GM18951 (cell line): ENCODE data around the gene GNG14.
"Not testable (repeated sequence)": the region's sequence is repeated elsewhere in the genome, so short reads cannot be mapped to it uniquely, and the experiment has no call there.

ENCODE experiments used
- POLR2A ChIP-seq: IDR thresholded peaks from 4 replicates; pipeline ENCODE4 v1.6.1; 2011; ENCODE audit warnings: mild to moderate bottlenecking; ENCODE audit not compliant: insufficient read length, insufficient read depth; ENCODE audit errors: extremely low read depth
- in situ Hi-C: fragments of 300-500 bp; cut with MboI; formaldehyde crosslinking; loops from one replicate; pipeline ENCODE4 v1.12.0; 2022; ENCODE audit warnings: low sequenced_read_pairs, mixed read lengths, inconsistent platforms; ENCODE audit not compliant: unreplicated experiment

Gene GNG14

DNA sequence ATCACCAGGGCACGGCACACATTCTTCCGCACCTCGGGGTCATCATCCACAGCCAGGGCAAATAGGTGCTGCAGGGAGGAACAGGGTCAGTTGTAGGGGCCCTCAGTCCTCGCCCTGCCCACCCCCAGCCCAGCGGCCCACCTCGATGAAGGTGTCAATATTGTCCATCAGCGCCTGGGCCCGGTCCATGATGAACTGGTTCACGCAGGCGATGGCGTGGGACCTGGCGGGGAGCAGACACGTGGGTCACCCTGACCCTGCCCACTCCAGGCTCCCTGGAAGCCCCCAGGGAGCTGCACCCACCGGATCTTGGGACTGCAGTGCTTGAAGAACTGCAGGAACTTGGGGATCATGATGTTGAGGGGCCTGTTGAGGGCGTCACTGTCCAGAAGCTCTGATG lies 27.3 kb downstream of the GNG14 start:
- in situ Hi-C loops = no loop called here
- TF ChIP-seq POLR2A = no peak

DNA sequence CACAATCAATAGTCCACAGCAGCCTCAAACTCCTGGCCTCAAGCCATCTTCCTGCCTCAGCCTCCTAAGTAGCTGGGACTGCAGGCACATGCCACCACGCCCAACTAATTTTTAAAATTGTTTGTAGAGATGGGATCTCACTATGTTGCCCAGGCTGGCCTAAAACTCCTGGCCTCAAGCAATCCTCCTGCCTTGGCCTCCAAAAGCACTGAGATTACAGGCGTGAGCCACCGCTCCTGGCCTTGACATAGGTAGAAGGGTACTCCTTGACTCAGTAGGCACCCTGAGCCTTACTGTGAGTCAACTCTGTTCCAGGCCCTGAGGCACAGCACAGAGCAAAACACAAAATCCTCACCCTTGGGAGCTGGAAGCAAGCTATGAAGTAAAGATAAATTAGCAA lies 28.1 kb downstream of the GNG14 start:
- no peak for TF ChIP-seq POLR2A

DNA sequence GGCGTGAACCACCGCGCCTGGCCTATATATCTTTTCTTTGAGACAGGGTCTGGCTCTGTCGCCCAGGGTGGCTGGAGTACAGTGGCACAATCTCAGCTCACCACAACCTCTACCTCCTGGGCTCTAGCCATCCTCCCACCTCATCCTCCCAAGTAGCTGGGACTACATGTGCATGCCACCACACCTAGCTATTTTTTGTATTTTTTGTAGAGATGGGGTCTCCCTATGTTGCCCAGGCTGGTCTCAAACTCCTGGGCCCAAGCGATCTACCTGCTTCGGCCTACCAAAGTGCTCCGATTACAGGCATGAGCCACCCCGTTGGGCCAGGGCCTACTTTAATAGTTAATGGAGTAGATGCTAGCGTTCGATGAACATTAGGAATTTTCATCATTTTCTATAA lies 32.5 kb downstream of the GNG14 start:
- TF ChIP-seq POLR2A = no peak
- in situ Hi-C loops = no loop called here

More for the DNA sequence above, 28.1 kb downstream of the GNG14 start:
- in situ Hi-C loops = no loop called here

DNA sequence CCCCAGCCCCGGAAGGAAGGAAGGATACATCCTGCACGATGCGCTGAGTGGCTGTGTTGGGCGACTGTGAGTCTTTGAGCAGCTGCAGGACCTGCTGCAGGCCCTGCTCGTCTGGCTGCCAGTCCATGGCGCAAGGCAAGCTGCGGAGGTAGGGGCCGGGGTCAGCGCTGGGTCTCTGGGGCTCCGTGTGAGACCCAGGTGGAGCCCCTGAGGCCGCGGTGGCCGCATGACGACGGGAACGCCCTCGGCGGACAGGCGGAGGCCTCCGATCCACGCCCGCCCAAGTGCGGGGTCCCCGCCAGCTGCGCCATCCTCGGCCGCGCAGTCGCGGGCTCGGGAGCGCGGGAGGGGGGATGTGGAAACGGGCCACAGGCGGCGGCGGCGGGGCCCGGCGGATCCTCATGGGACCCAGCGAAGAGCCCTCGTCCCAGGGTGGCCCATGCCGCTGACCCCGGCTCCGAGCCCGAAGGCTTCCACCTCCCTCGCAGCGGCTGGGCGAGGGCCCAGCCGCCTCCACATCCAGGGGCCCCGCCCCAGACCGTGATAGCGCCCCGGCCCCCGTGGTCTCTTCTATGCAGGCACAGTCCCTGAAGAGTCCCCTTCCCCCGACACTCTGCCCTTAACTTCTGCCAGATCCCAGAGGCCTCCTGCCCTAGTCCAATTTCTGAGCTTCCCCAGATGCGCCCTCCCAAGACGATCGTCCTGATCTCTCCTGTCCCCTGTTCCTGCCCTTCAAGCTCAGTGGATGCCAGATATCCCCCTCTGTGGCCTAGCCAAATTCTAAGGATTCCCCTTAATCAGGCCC lies 33.3 kb downstream of the GNG14 start:
- in situ Hi-C loops = no loop called here
- TF ChIP-seq POLR2A = no peak

DNA sequence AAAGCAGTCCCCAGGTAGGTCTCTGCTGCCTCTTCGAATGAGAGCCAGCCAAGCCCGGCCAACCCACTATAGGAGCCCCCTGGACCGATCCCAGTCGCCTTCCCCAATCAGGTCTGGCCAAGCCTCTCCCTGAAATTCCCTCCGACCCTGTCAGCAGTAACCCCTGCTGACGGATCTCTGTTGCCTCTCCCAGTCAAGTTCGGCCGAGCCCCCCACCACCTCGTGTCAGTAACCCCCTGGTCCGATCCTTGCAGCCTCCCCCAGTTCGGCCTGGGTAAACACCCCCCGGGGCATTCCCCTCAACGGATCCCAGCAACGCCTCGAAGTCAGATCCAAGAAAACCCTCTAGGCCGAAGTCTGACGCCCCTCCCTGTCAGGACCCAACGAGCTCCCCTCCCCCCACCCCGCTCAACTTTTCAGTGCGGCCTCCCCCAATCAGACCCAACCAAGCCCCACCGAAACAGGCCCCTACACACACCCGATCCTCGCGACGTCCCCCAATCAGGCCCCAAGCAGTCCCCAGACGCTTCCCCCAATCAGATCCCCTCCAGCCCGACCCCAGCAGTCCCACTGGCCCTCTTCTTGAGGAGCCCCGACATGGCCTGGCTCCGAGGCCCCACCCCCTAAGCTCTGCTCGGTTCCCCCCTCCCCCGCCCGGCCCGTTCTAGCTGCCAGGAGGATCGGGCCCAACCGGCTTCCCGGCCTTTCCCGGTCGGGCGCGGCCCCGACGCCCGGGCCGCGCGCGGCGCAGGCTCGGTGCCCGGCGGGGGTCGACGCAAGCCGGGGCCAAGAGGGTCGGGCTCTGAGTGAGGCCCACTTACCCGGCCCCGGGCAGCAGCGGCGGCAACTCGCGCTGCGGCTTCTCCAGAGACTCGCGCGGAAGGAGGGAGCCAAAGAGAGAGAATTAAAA lies 34.1 kb downstream of the GNG14 start:
- TF ChIP-seq POLR2A = no peak
- in situ Hi-C loops = no loop called here

DNA sequence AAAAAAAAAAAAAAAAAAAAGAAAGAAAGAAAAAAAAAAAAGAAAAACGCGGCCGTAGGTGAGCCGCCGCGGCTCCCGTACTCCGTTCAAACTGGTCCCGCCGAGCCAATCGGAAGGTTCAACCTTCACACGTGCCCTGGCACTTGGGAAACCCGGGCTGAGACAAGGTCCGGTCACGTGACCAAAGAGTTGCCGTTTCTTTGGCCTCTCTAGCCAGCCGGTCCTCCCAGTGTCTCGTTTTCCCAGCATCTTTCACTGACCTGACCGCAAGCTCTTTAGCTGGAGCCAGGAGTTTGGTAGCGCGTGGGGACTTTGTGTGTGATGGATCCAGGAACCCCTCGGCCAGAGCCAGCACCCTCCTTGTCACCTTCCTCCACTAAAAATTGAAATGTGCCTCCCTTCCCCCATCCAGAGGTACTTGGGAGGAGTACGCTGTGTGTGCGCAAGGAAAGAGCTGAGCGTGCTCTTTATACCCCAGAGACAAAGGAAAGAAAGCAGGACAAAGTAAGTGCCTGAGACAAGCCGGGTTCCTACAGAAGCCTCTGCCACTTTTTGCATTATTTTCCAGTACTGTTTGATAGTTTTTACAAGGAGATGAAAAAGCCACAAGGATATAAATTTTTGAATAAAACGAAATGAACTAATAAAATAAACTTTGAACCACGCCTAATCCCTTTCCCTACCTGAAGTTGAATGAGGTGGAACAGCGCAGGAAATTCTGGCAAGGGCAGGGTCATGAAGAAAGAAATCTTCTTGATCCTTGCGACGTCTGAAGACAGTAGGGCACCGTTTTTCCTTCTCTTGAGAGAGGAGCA lies 35.0 kb downstream of the GNG14 start:
- in situ Hi-C loops = no loop called here
- TF ChIP-seq POLR2A = peak; percentile 61

DNA sequence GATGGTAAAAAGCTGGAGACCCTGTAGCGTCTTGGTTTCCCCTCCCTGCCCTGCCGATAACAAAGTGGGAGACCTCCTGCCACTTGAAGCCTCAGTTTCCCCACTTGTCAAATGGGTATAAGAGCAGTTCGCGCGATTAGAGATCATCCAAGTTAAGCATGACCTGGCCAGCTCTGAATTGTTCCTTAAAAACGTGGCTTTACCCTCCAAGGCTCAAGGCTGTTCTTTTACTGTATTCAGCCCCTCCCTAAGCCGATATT lies 35.5 kb downstream of the GNG14 start:
- no peak for TF ChIP-seq POLR2A
- in situ Hi-C loops = no loop called here

DNA sequence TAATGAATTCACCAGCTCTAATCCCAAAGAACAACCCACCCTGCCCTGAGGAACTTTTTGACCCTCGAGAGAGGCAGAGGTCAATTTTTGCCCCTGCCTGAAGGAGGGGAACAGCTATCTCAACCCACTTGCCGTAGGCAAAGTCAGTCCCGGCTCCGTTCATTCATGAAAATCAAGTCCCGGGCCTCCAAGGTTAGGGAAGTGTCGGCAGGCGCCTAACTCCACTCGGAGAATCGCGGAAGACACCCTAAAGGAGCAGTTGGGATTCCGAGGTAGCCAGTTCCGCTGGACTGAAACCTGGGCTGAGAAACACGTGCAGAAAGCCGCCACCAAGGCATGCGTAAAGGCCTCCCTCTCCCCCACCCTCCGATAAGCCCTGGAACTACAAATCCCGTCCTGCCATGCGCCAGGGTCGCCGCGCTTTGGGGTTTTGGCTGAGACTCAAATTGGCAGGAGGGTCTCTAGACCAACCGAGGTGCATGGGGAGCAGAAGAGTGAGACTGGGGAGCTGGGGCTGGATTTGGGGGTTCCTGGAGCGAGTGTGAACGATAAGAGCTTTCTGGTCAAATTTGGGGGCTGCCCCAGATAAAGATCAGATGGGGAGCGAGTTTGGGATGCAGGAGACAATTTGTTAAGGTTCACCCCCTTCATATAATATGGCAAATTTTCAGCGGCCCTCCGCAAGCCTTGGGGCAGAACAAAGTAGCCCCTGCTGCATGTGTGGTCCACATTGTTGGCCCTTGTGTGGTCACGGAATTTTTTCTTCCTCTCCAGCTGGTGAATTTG lies 36.0 kb downstream of the GNG14 start, which contains the start of gene TNPO2:
Gene TNPO2, minus strand, starts transcription at position 292 of the 786 bp plus-strand sequence. CDS start 2,955 bp downstream, outside the sequence.
- in situ Hi-C loops = no loop called here
- TF ChIP-seq POLR2A = peak; percentile 64

DNA sequence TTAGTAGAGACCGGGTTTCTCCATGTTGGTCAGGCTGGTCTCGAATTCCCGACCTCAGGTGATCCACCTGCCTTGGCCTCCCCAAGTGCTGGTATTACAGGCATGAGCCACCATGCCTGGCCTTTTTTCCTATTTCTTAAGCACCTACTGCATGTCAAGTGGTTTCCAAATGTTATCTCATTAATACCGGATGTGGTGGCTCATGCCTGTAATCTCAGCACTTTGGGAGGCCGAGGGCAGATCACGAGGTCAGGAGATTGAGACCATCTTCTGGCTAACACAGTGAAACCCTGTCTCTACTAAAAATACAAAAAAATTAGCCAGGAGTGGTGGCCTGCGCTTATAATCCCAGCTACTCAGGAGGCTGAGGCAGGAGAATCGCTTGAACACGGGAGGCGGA lies 37.8 kb downstream of the GNG14 start:
- in situ Hi-C loops = not testable (repeated sequence)

DNA sequence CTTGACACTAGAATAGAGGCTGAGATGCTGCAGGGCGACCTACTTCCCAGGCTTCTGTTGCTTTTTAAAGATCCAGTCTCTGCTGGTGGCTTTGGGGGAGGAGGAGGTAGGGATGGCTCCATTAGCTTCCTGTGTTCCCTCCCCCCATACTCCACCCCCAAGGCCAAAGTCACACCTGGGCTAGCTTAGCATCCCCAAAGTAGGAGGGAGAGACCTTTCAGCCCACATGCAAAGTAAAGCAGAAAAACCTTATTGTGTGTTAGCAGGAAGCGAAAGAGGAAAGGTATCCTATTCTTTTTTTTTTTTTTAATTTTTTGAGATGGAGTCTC lies 39.2 kb downstream of the GNG14 start:
- no peak for TF ChIP-seq POLR2A
- in situ Hi-C loops = no loop called here

DNA sequence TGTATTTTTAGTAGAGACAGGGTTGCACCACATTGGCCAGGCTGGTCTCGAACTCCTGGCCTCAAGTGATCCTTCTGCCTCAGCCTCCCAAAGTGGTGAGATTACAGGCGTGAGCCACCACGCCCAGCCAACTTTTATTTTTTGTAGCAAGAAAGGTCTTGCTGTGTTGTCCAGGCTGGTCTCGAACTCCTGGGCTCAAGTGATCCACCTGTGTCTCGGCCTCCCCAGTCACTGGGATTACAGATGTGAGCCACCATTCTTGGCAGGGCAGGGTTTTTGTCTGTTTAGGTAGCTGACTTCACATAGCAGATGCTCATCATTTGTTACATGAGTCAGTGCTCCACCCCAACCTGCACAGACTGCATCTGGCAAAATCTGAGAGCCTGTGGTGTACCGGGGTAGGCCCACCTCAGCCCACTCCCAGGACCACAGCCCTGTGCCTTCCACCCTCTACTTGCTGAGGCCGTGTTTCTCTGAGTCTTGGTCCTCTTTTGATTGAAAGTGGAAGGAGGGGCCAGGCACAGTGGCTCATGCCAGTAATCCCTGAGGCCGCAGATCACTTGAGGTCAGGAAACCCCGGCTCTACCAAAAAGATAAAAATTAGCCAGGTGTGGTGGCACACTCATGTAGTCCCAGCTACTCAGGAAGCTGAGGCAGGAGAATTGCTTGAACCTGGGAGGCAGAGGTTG lies 40.1 kb downstream of the GNG14 start:
- in situ Hi-C loops = no loop called here
- no peak for TF ChIP-seq POLR2A

DNA sequence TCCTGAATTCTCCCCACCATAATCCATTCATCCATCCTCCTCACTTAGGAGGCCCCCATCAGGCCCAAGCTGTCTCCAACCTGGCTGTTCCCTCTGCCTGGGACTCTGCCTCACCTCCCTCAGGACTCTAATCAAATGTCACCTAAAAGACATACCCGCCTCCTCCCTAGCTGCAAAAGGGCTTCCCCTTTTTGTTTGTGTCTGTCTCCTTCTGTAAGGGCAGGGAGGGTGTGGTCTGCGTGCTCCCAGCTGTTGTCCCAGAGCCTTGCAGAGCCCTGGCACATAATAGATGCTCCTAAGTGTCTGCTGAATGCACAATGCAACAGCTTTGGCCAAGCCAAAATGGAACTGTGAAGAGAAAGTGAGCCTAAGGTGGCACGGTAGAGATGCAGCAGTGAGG lies 42.3 kb downstream of the GNG14 start:
- in situ Hi-C loops = no loop called here
- TF ChIP-seq POLR2A = no peak

DNA sequence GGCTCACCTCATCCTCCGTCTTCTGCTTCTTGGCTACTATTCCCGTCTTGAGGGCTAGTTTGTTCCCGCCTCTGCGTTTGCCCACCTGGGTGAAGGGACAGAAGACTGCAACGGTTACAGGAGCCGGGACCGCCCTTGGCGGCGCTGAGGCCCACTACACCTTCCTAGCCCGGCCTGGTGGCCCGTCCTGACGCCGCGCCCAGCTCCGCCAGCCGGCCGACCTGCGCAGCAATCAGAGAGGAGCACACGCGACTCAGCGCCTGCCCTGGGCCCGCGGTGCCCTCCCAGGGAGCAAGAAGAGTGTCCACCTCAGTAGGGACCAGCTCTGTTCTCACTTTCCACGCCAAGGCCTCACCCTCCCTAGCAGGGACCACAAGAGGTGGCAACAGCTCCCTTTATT lies 43.5 kb downstream of the GNG14 start:
- no peak for TF ChIP-seq POLR2A
- in situ Hi-C loops = no loop called here
